Suppressor macrophage treated with lipopolysaccharide for 1 hour (primary cell): ENCODE results near the gene ANKRD13A.
"Not testable (repeated sequence)": the region's sequence is repeated elsewhere in the genome, so short reads cannot be mapped to it uniquely, and the experiment has no call there.

Source experiments
- DNase-seq, 3 donors: peaks; one replicate each; pipeline ENCODE4 v3.0.0-alpha.2; 2020 to 2022

ANKRD13A gene

GRCh38 chr12:110049034-110049433 lies 49.8 kb downstream of the ANKRD13A start:
- DNase-seq = peak; percentile 30 to 46 (median 32)

GRCh38 chr12:110049666-110050065 lies 50.4 kb downstream of the ANKRD13A start:
- not testable (repeated sequence) for DNase-seq

DNA sequence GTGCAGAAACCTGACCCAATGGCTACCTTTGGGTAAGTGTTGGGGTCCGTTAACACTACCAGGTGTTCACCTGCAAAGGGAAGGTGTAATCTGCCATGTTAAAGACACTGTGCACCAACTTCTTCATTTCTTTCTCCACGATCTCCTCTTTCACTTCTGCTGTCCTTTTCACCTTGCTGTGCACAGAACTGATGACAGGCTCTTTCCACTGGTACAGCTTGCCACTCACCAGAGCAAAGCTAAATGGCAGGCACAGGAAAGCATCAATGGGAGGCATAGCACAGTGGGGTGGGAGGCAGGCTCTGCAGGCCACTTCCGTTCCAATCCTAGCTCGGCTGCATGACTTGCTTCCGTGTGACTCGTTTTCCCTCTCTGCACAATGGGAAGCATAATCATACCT lies 51.7 kb downstream of the ANKRD13A start:
- no peak for DNase-seq

GRCh38 chr12:110055375-110056352 lies 56.4 kb downstream of the ANKRD13A start:
- peak; percentile 82 to 91 (median 87) for DNase-seq

DNA sequence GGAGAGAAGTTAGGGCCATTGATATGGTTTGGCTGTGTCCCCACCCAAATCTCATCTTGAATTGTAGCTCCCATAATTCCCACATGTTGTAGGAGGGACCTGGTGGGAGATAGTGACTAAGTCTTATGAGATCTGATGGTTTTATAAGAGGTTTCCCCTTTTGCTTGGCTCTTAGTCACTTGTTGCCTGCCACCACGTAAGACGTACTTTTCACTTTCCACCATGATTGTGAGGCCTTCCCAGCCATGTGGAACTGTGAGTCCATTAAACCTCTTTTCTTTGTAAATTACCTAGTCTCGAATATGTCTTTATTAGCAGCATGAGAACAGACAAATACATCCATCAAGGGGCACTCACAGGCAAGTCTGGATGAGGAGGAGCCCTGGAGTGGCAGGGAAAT lies 57.4 kb downstream of the ANKRD13A start:
- DNase-seq = peak; percentile 66 to 81 (median 74)

- no peak for DNase-seq
Observed at GRCh38 chr12:110058875-110059615, 59.8 kb downstream of the ANKRD13A start.

GRCh38 chr12:110059651-110060000 lies 60.4 kb downstream of the ANKRD13A start:
- DNase-seq = no peak

DNA sequence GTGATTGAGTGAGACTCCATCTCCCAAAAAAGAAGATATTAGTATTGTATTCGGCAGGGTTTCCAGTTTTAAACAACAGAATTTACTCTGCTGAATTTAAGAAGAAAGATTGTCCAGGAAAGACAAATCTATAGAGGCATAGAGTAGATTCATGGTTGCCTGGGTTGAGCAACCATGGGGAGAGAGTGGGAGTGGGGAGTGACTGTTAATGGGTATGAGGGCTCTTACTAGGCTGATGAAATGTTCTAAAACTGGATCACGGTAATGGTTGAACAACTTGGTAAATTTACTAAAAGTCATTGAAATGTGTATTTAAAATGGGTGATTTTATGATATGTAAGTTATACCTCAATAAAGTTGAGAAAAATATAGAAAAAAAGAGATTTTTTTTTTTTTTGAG lies 63.0 kb downstream of the ANKRD13A start:
- peak; percentile 64 to 69 (median 68) for DNase-seq

DNA sequence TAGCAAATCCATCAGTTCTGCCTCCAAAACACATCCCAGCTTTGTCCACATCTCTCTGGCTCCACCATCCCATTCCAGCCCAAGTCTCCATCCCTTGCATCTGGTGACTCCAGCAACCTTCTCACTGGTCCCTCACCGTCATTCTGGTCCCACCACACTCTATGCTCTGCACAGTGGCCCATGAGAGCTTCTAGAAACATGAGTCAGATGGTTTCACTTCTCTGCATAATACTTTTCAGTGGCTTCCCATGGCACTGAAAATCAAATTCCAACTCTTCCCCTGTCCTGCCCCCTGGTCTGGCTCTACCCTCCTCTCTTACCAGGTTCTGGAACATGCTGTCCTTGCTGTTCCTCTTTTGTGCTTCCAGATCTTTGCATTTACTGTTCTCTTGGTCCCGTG lies 66.3 kb downstream of the ANKRD13A start:
- DNase-seq = peak; percentile 40 to 44 (median 44)

DNA sequence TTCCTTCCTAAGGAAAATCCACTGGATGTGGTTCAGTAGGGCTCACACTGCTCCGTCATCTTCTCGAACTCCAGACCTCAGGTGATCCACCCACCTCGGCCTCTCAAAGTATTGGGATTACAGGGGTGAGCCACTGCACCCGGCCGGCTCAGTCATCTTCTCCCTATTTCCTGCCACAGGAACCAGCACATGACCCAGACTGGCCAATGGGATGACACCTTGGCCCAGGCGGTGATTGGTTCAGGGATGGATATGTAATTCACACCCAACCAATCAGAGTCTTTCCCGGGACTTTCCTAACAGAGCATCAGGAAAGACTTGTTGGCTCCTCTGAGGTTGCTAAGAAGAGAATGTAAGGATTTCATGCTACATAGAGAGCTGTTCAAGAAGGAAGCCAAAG lies 68.3 kb downstream of the ANKRD13A start:
- DNase-seq = no peak

DNA sequence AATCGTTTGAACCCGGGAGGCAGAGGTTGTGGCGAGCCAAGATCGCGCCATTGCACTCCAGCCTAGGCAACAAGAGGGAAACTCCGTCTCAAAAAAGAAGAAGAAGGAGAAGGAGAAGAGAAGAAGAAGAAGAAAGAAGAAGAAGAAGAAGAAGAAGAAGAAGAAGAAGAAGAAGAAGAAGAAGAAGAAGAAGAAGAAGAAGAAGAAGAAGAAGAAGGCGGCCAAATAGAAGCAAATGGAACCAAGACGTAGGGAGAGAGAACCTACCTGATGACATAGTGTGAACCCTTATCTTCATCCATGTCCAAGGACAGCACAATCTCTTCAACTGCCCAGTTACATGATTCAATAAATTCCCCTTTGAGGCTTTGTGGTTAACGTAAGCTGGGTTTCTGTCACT lies 68.9 kb downstream of the ANKRD13A start:
- DNase-seq = not testable (repeated sequence)

DNA sequence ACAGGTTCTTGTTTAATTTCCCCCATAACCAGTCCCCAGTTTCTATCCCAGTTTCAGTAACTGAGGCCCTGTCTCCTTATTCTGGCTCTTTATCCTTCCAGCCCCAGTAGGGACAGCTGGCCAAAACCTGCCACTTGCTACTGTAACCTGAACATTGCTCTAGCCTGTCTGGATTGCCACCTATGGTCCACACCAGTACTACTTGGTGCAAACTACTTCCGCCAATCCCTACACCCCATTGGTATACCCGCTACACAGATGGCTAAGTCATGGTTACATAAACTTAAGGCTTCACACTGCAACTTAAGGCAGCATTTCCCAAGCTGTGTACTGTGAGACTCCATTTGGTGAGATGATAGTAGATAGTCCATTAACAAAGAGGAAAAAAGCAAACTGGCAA lies 69.4 kb downstream of the ANKRD13A start:
- DNase-seq = no peak

DNA sequence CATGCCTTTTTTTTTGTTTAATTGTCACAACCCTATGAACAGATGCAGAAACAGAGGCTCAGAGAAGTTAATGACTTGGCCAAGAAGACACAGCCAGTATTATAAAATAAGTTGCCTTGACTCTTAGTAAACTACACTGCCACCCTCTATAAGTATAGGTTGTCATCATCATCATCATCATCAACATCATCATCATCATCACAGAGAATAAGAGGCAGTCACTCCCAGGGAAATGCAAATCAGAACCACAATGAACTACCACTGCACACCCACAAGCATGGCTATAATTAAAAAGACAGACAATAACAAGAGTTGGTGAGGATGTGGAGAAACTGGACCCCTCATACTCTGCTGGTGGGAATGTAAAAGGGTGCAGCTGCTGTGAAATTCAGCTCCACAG lies 72.3 kb downstream of the ANKRD13A start:
- DNase-seq = no peak

GRCh38 chr12:110071967-110072366 lies 72.7 kb downstream of the ANKRD13A start:
- no peak for DNase-seq

DNA sequence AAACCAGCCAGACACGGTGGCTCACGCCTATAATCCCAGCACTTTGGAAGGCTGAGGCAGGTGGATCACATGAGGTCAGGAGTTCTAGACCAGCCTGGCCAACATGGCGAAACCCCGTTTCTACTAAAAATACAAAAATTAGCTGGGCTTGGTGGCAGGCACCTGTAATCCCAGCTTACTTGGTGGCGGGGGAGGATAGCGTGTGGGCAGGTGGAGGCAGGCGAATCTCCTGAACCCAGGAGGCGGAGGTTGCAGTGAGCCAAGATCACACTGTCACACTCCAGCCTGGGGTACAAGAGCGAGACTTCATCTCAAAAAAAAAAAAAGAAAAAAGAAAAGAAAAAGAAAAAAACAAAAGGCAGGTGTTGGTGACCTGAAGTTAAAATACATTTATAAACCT lies 73.4 kb downstream of the ANKRD13A start:
- DNase-seq = not testable (repeated sequence)

GRCh38 chr12:110073049-110073831 lies 74.0 kb downstream of the ANKRD13A start:
- peak; percentile 17 to 46 (median 42) for DNase-seq

- no peak for DNase-seq
Observed at GRCh38 chr12:110074089-110074488, 74.9 kb downstream of the ANKRD13A start.

GRCh38 chr12:110075880-110076279 lies 76.7 kb downstream of the ANKRD13A start:
- no peak for DNase-seq

- DNase-seq = no peak
Observed at GRCh38 chr12:110077800-110078199, 78.6 kb downstream of the ANKRD13A start.

GRCh38 chr12:110079477-110080400 lies 80.5 kb downstream of the ANKRD13A start:
- peak; percentile 76 to 89 (median 84) for DNase-seq

DNA sequence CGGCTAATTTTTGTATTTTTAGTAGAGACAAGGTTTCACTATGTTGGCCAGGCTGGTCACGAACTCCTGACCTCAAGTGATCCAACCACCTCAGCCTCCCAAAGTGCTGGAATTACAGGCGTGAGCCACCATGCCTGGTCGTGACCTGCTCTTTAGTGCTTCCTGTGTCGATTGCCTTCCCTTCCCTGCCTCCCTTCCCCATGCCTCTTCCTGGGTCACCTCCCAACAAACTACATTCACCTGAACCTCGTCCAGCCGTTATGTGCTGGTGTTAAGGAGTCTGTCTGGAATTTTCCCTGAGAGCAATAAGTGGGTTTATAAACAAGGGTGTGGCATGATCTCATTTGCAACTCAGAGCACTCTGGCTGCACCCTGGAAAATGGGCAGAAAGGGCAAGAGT lies 81.2 kb downstream of the ANKRD13A start:
- no peak for DNase-seq
